NCI-H510A (cell line): Measurements from ENCODE around the gene TAF4B.
"Not testable (repeated sequence)": the region's sequence is repeated elsewhere in the genome, so short reads cannot be mapped to it uniquely, and the experiment has no call there.

Source experiments
- DNase-seq: peaks from one replicate; lab custom pipeline; 2025; lab: John Stamatoyannopoulos, UW

TAF4B gene

GRCh38 chr18:26226229-26227050, at the start of gene TAF4B:
Gene TAF4B, plus strand, starts transcription at chr18:26226445. Its CDS starts 489 bp downstream, at chr18:26226934.
- DNase-seq: peak; percentile 76

- DNase-seq: no peak
Measured at GRCh38 chr18:26181343-26181826, 44.9 kb upstream of the TAF4B start.

- DNase-seq: no peak
Measured at GRCh38 chr18:26183395-26184112, 42.7 kb upstream of the TAF4B start.

GRCh38 chr18:26185267-26185666, 41.0 kb upstream of the TAF4B start:
- no peak for DNase-seq

- no peak for DNase-seq
Measured at GRCh38 chr18:26190506-26190905, 35.7 kb upstream of the TAF4B start.

GRCh38 chr18:26192233-26192632, 34.0 kb upstream of the TAF4B start:
- no peak for DNase-seq

GRCh38 chr18:26196605-26197004, 29.6 kb upstream of the TAF4B start:
- DNase-seq: no peak

- not testable (repeated sequence) for DNase-seq
Measured at GRCh38 chr18:26202001-26202400, 24.2 kb upstream of the TAF4B start.

- DNase-seq: no peak
Measured at GRCh38 chr18:26205318-26205717, 20.9 kb upstream of the TAF4B start.

- no peak for DNase-seq
Measured at GRCh38 chr18:26206488-26206887, 19.8 kb upstream of the TAF4B start.

- DNase-seq: no peak
Measured at GRCh38 chr18:26207937-26208336, 18.3 kb upstream of the TAF4B start.

GRCh38 chr18:26208977-26209376, 17.3 kb upstream of the TAF4B start:
- DNase-seq: no peak

GRCh38 chr18:26210147-26210546, 16.1 kb upstream of the TAF4B start:
- no peak for DNase-seq

- no peak for DNase-seq
Measured at GRCh38 chr18:26215247-26215970, 10.8 kb upstream of the TAF4B start.

GRCh38 chr18:26225022-26225693, 1.1 kb upstream of the TAF4B start:
- DNase-seq: no peak

- no peak for DNase-seq
Measured at GRCh38 chr18:26225915-26226228, 373 bp upstream of the TAF4B start.

- DNase-seq: no peak
Measured at GRCh38 chr18:26227051-26227670, 916 bp downstream of the TAF4B start.

GRCh38 chr18:26228562-26229260, 2.5 kb downstream of the TAF4B start:
- no peak for DNase-seq

- DNase-seq: no peak
Measured at GRCh38 chr18:26230497-26230896, 4.3 kb downstream of the TAF4B start.

- DNase-seq: no peak
Measured at GRCh38 chr18:26233208-26233607, 7.0 kb downstream of the TAF4B start.

- not testable (repeated sequence) for DNase-seq
Measured at GRCh38 chr18:26237363-26237762, 11.1 kb downstream of the TAF4B start.
